ENCODE data around the gene IL13RA2. TPM values are rescaled to one million over a fixed set of nuclear protein-coding genes. Genes with fewer than 3 reads are reported as not detected.

IL13RA2 gene
- total RNA-seq, 1 experiment from 2014 or later: not detected

- no TSS peak for BruUV-seq (replicated peaks)
- H3K9me3 ChIP-seq (ENCODE audit: control insufficient read depth in 1 of 2, insufficient read depth in 1 of 2, low read depth in 1 of 2, low read length in 2 of 2): no peaks in the 10 kb centered on the region
- no peaks in the 10 kb centered on the region for H4K20me1 ChIP-seq (ENCODE audit: insufficient read depth)
- H3K36me3 ChIP-seq (ENCODE audit: control insufficient read depth in 1 of 2, insufficient read depth in 2 of 2, low read length in 2 of 2): no peaks in the 10 kb centered on the region
- no peak overlapping the region for H3K4me3 ChIP-seq (replicated peaks in 1 of 2; ENCODE audit: low read depth in 1 of 2, low read length in 2 of 2)
- intact Hi-C loops (cut with micrococcal nuclease): no loop called here
- POLR2A ChIA-PET: no interaction called here
- peak overlapping the region; percentile 19; the same call in 1 of the 2 replicates for H3K4me2 ChIP-seq (ENCODE audit: low read length)
- H3K4me1 ChIP-seq (ENCODE audit: control insufficient read depth in 1 of 2, insufficient read depth in 2 of 2, low read length in 2 of 2): peaks cover 0 to 6% of the 10 kb centered on the region in 2 experiments; a peak in 2 of 4 replicates
- no peaks in the 10 kb centered on the region for H3K9me2 ChIP-seq (ENCODE audit: insufficient read depth)
- H3K9ac ChIP-seq (ENCODE audit: low read length): no peak overlapping the region
- TF ChIP-seq FOSL1 (IDR thresholded peaks at IDR 0.05; ENCODE audit: low read depth): peak; percentile 23; the same call in 1 of the 2 replicates
- TF ChIP-seq JUND (IDR thresholded peaks at IDR 0.05): peak; percentile 26; the same call in 1 of the 2 replicates
- TF ChIP-seq SP1 (IDR thresholded peaks at IDR 0.05; ENCODE audit: low read depth): peak; percentile 16; the same call in 1 of the 2 replicates
- TF ChIP-seq SIN3A (IDR thresholded peaks at IDR 0.05; ENCODE audit: low read depth): no peak
- H2AFZ ChIP-seq (ENCODE audit: low read depth, low read length, poor library complexity, severe bottlenecking): peak overlapping the region; percentile 74
- CTCF ChIA-PET: no interaction called here
- RAD21 ChIA-PET (ENCODE audit: low non-redundant PET in 1 of 2, low total read pairs in 2 of 2, uncharacterized antibody in 2 of 2, unreplicated experiment in 2 of 2): no interaction called here
- H3K79me2 ChIP-seq (ENCODE audit: insufficient read depth, low read length): no peaks in the 10 kb centered on the region
- DNase-seq (ENCODE audit: low read depth, low spot score): peak; percentile 15
- no peaks in the 10 kb centered on the region for H3K27me3 ChIP-seq (ENCODE audit: insufficient read depth, low read length)
- ATAC-seq: no peak; the same call in 1 of the 2 replicates
- no peak overlapping the region for H3K27ac ChIP-seq (ENCODE audit: low read depth, low read length)
These were observed 5.7 kb upstream of the IL13RA2 start for GRCh38 chrX:115023139-115023538.

- Histone ChIP-seq H3K9me2 (ENCODE audit: insufficient read depth) (no peaks in the 10 kb centered on the region), H3K9me3 (ENCODE audit: control insufficient read depth in 1 of 2, insufficient read depth in 1 of 2, low read depth in 1 of 2, low read length in 2 of 2) (no peaks in the 10 kb centered on the region), H2AFZ (ENCODE audit: low read depth, low read length, poor library complexity, severe bottlenecking) (no peak overlapping the region), H3K36me3 (ENCODE audit: control insufficient read depth in 1 of 2, insufficient read depth in 2 of 2, low read length in 2 of 2) (no peaks in the 10 kb centered on the region), H3K79me2 (ENCODE audit: insufficient read depth, low read length) (no peaks in the 10 kb centered on the region), H4K20me1 (ENCODE audit: insufficient read depth) (no peaks in the 10 kb centered on the region), H3K27me3 (ENCODE audit: insufficient read depth, low read length) (no peaks in the 10 kb centered on the region), H3K4me2 (ENCODE audit: low read length) (no peak overlapping the region), H3K4me1 (ENCODE audit: control insufficient read depth in 1 of 2, insufficient read depth in 2 of 2, low read length in 2 of 2) (peaks cover 0 to 6% of the 10 kb centered on the region in 2 experiments; a peak in 2 of 4 replicates), H3K27ac (ENCODE audit: low read depth, low read length) (no peak overlapping the region), H3K9ac (ENCODE audit: low read length) (no peak overlapping the region), H3K4me3 (replicated peaks in 1 of 2; ENCODE audit: low read depth in 1 of 2, low read length in 2 of 2) (no peak overlapping the region)
- RAD21 ChIA-PET (ENCODE audit: low non-redundant PET in 1 of 2, low total read pairs in 2 of 2, uncharacterized antibody in 2 of 2, unreplicated experiment in 2 of 2): no interaction called here
- ATAC-seq: no peak
- CTCF ChIA-PET: no interaction called here
- BruUV-seq (replicated peaks): no TSS peak
- no peak for DNase-seq (ENCODE audit: low read depth, low spot score)
- intact Hi-C loops (cut with micrococcal nuclease): no loop called here
- POLR2A ChIA-PET: no interaction called here
- TF ChIP-seq YY1 (IDR thresholded peaks at IDR 0.05; ENCODE audit: extremely low read depth, insufficient replicate concordance, low read depth, low read length): no peak
- TF ChIP-seq ELF1 (IDR thresholded peaks at IDR 0.05; ENCODE audit: borderline replicate concordance, low read depth): no peak
- no peak for TF ChIP-seq TCF7L2 (IDR thresholded peaks at IDR 0.05; ENCODE audit: borderline replicate concordance, extremely low read depth, insufficient read depth, insufficient read length)
- TF ChIP-seq ZFX (IDR thresholded peaks at IDR 0.05): no peak
- TF ChIP-seq REST (IDR thresholded peaks at IDR 0.05; ENCODE audit: low read depth): no peak
- TF ChIP-seq EZH2phosphoT487 (IDR thresholded peaks at IDR 0.05; ENCODE audit: borderline replicate concordance): no peak
- no peak for TF ChIP-seq SP1 (IDR thresholded peaks at IDR 0.05; ENCODE audit: low read depth)
- TF ChIP-seq ZNF274 (IDR thresholded peaks at IDR 0.05; ENCODE audit: low read depth, low read length): no peak
- TF ChIP-seq RAD21 (IDR thresholded peaks at IDR 0.05; ENCODE audit: low read depth): no peak
- no peak for TF ChIP-seq EZH2 (IDR thresholded peaks at IDR 0.05)
- no peak for TF ChIP-seq FOSL1 (IDR thresholded peaks at IDR 0.05; ENCODE audit: low read depth)
- TF ChIP-seq ATF3 (IDR thresholded peaks at IDR 0.05): no peak
- no peak for TF ChIP-seq JUND (IDR thresholded peaks at IDR 0.05)
- no peak for TF ChIP-seq MAX (IDR thresholded peaks at IDR 0.05)
- no peak for TF ChIP-seq SRF (IDR thresholded peaks at IDR 0.05; ENCODE audit: low read depth)
- no peak for TF ChIP-seq CEBPB (IDR thresholded peaks at IDR 0.05; ENCODE audit: low read depth)
- TF ChIP-seq POLR2AphosphoS5 (IDR thresholded peaks at IDR 0.05; ENCODE audit: low read depth, low read length): no peak
These were observed 3.7 kb upstream of the IL13RA2 start for GRCh38 chrX:115021121-115021520.

Measured in HCT116 (cell line).